Measurements from ENCODE around the gene TSC2. TPM values are rescaled to one million over a fixed set of nuclear protein-coding genes. Genes with fewer than 3 reads are reported as not detected.

The TSC2 gene
- total RNA-seq, 1 donor from 2014 or later: 29.0 TPM

DNA sequence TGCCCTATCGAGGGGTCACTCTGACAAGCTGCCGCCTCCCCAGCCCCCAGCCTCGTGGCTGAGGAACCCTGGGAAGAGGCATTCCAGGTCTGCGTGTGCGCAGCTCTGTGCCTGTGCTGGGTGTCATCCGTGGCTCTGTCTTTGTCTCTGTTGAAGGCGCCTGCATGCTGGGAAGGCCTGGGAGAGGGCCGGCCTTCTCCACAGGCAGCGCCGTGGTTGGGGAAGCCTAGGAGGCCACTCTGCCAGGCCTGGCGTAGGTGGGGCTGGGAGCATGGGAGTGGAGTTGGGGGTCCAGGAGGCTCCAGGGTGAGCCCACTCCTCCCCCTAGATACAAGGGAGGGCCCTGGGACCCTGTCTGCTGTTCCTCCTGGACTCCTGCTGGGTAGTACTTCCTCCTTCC lies 17.7 kb upstream of the TSC2 start:
- no peak for DNase-seq (ENCODE audit: low read depth in 2 of 2)

DNA sequence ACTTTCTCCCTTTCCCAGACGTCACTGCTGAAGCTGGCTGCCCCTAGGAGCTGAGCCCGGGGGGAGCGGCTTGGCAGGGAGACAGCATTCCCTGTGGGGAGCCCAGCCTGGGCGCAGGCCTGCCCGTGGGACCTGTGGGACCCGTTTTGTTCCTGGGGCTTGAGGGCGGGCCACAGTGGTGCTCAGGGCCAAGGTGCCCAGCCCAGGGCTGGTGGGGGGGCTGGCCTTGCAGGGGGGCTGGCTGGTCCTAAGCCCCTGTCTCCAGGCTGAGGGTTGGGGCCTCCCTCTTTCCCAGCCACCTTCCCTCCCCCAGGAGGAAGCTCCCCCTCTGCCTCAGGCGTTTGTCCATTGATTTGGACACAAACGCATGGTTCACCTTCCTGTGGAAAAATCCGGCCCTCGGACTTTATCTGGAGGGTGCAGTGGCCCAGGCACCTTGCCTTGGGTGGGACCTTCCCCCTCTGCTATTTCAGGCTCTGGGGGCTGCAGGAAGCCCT lies 16.7 kb upstream of the TSC2 start:
- peak; percentile 36 to 86 for DNase-seq (ENCODE audit: low read depth in 2 of 2)

DNA sequence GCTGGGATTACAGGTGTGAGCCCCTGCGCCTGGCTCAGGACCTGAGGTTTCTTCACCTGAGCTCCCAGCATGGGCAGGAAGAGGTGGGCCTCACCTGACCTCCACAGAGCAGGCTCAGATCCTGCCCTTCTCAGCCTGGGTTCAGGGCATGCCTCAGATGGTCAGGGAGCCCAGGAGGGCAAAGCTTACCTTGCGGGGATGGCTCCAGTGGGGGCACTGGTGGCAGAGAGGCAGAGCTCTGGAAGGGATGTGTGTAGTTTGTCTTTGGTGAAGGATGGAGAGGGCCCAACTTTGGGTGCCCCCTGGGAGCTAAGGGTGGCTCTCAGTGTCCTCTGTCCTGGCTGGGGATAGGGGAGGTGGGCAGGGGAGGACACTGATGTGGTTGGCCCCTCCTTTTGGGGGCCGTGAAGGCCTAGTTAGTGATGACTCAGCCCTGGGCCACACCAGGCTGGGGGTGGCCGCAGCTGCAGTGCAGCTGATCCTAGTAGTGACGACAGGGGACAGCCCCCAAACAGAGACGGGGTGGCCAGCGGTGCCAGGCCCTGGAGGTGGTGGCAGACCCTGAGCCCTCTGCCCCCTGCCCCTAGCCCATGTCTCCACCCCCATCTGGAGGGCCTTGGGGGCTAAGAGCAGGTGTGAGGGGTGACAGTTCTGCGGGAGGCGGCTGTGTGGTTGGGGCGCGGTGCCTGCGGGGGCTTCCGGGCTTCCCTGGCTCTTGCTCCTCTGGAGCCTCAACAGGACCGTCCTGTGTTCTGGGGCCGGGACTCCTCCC lies 15.3 kb upstream of the TSC2 start:
- peak; percentile 49 to 52 for DNase-seq (ENCODE audit: low read depth in 2 of 2)

DNA sequence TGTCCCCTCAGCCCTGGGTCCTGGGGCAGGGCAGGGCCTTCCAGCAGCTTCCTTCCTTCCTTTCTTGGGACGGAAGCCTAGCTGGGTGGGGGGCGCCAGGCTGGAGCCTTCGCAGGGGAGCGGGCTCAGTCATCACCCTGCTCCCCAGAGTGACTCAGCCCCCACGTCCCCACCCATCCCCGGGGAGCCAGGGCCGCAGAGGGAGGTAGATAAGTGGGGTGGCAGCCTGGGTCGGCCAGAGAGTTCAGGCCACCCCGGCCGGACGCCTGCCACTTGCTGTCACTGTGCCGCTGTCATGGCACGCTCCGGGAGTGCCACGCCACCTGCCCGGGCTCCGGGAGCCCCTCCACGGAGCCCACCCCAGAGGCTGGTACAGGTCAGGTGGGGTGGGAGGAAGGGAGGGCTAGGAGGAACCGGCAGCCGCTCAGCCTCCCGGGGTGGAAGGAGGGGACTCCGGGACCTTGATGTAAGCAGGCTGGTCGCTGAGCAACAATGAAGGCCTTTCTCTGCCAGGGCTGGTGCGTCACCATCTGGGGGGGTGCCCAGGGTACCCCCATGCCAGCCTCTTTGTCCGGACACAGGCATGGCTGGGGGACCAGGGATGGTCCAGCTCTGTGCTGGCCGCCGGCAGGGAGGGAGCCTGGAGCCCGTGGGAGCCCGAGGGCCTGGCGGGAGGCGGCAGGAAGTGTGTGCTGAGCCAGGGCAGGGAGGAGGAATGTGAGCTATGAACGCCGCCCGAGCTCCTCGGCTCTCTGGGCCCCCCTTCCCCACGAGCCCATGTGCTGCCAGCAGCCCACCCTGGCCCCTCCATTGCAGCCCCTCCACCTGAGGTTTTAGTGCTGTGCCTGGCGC lies 14.5 kb upstream of the TSC2 start:
- DNase-seq (ENCODE audit: low read depth in 2 of 2): peak; percentile 75 to 77

DNA sequence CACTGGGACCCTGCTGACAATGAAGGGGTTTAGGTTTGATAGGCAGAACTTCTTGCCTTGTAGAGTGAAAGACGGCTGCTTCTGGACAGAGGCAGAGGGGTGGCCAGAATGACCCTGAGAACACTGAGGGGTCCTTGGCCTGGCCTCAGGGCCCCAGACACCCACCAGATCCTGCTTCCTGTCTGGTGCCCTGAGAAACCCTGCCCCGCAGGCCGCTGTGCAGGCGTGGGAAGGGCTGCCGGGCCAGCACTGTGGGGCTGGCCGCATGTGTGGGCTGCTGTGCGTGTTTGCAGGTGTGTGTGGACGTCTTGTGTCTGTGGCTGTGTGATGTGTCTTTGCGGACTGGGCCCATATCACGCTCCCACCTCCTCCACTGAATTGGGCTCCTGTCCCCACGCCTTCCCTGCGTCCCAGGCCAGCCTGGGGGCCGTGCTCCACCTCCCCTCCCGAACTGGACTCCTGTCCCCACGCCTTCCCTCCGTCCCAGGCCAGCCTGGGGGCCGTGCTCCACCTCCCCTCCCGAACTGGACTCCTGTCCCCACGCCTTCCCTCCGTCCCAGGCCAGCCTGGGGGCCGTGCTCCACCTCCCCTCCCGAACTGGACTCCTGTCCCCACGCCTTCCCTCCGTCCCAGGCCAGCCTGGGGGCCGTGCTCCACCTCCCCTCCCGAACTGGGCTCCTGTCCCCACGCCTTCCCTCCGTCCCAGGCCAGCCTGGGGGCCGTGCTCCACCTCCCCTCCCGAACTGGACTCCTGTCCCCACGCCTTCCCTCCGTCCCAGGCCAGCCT lies 13.7 kb upstream of the TSC2 start:
- DNase-seq (ENCODE audit: low read depth in 2 of 2): peak; percentile 32 to 38

DNA sequence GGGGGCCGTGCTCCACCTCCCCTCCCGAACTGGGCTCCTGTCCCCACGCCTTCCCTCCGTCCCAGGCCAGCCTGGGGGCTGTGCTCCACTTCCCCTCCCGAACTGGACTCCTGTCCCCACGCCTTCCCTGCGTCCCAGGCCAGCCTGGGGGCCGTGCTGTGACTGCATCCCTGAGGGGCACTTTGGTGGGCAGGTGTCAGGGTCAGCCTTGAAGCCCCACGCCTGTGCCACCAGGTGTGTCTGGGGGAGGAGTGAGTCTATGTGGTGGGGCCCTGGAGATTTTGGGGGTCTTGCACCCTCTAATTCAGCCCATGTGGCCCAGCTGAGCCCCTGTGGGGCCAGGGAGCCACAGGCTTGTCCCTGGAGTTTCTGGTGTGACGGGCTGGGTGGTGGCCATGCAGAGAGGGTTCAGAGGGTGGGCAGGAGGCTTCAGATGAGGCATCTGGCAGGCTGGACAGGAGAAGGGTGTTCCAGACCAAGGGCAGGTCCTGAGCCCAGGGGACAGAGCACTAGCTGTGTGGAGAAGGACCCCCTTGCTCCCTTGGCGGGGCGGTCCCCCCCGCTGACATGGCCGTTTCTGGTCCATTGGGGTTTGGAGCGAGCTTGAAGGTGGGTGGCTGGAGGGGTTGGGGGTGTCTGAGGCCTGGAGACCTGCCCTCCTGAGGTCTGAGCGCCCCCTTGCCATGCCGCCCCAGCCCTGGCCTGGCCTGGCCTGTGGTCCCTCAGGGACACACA lies 12.9 kb upstream of the TSC2 start:
- DNase-seq (ENCODE audit: low read depth in 2 of 2): no peak

DNA sequence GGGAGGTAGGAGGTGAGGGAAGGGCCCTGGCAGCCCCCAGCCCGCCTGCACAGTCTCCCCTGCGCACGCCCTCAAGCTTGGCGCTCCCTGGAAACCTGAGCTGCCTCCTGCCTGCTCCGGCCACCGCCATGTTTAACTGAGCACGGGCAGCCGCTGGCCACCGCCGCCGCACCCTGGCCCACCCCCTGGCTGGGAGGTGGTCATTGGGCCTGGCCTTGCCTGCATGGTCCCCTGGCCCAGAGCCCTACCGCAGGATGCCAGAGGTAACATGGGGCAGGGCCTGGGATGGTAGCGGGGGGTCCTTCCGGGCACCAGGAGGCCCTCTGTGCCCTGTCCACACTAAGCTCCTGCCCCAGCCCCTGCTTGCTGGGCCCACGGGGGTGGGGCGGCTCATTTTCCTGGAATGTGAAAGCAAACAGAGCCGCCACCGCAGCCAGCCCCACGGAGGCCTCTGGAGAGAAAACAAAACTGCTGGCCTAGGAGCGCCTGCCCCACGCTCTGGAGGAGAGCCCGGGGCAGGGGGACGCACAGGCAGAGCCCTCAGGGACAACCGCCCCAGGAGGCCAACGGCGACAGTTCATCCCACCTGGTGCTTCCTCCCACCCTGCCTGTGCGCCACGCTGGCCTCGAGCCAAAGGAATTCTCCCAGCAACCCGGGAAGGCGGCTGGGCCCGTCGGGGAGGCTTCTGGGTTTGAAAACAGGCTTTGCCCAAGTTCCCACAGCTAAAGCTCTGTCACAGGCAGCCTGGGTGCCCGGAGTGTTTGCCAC lies 12.2 kb upstream of the TSC2 start:
- DNase-seq (ENCODE audit: low read depth in 2 of 2): peak; percentile 76 to 82

DNA sequence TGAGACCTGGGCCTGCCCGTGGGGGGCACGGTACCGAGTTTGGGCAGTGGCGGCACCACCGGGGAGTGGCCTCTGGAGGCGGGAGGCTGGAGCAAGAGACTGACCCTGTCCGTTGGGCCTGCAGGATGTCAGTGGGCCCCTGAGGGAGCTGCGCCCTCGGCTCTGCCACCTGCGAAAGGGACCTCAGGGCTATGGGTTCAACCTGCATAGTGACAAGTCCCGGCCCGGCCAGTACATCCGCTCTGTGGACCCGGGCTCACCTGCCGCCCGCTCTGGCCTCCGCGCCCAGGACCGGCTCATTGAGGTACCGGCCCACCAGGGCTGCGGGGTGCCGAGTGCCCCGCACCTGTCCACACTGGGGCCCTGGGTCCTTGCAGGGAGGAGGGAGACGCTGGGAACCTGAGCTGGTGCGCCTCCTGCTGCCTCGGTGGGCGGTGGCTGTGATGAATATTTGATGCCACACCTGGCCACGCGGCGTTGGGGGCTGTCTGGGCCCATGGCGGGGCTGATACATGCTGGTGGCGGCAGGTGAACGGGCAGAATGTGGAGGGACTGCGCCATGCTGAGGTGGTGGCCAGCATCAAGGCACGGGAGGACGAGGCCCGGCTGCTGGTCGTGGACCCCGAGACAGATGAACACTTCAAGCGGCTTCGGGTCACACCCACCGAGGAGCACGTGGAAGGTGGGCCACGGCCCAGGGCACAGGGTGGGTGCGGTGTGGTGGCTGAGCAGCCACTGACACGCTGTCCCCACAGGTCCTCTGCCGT lies 11.4 kb upstream of the TSC2 start:
- DNase-seq (ENCODE audit: low read depth in 2 of 2): no peak

DNA sequence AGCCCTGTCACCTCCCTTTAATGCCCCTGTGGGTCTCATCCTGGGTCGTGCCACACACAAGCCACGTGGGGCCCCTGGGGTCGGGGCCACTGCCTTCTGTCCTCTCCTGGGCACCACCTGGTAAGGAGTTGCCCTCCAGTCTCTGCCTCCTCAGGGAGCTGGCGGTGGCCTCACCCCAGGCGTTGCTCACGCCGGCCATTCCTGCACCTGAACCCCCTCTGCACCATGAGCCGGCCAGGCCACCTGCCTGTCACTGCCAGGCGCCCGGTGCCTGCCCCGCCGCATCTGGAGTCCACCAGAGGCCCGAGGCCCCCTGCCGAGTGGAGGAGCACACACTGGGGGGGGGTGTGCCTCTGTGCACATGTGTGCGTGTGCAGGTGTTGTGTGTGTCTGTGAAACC lies 10.7 kb upstream of the TSC2 start:
- DNase-seq (ENCODE audit: low read depth in 2 of 2): no peak

DNA sequence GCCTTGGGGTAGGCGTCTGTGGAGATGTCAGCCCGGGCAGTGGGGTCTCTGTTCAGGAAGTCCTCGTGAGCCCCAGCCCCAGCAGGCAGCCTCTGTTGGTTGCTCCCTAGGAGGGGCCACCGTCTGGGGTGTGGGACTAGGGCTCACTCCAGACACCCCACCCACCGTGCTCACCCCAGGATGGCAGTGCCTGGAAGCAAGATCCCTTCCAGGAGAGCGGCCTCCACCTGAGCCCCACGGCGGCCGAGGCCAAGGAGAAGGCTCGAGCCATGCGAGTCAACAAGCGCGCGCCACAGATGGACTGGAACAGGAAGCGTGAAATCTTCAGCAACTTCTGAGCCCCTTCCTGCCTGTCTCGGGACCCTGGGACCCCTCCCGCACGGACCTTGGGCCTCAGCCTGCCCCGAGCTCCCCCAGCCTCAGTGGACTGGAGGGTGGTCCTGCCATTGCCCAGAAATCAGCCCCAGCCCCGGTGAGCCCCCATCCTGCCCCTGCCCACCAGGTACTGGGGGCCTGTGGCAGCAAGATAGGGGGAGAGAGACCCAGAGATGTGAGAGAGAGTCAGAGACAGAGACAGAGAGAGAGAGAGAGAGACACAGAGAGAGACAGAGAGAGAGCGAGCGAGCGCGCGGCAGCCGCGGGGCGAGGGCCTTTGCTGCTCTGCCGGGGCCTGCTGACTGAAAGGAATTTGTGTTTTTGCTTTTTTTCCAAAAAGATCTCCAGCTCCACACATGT lies 10.0 kb upstream of the TSC2 start:
- DNase-seq (ENCODE audit: low read depth in 2 of 2): no peak

DNA sequence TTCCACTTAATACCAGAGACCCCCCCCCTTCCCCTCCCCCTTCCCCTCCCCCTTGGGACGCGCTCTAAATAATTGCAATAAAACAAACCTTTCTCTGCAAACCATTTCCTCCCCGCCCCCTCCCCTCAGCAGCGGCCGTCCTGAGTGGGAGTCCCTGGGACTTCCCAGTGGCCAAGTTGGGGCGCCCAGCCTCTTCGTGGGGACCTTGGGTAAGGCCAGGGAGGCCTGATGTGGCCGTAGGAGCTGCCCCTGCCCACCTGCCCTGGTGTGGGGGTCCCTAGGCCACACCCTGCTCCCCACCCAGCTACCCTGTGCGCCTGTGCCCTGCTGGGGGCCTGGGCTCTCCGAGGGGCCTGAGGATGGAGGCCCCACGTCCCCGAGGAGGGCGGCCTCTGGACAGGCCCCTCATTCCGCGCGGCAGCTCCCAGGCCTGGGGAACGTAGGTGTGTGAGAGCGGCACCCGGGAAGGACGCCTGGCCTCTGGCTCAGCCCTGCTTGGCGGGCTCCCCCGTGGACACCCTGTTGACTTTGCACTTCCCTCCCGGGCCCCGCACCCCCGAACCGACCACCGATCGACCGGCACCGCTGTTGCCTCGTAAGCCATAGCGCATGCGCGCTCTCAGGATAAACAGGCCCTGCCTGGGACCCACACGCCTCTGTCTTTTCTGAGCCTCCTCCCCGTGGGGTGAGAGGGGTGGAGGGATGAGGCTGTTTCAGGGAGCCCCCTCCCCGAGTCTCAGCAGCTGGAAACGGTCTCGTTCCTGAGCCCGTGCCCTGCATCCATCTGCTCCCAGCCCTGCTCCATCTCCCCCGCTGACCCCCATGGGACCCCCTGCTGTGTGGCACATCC lies 9.2 kb upstream of the TSC2 start:
- DNase-seq (ENCODE audit: low read depth in 2 of 2): no peak

DNA sequence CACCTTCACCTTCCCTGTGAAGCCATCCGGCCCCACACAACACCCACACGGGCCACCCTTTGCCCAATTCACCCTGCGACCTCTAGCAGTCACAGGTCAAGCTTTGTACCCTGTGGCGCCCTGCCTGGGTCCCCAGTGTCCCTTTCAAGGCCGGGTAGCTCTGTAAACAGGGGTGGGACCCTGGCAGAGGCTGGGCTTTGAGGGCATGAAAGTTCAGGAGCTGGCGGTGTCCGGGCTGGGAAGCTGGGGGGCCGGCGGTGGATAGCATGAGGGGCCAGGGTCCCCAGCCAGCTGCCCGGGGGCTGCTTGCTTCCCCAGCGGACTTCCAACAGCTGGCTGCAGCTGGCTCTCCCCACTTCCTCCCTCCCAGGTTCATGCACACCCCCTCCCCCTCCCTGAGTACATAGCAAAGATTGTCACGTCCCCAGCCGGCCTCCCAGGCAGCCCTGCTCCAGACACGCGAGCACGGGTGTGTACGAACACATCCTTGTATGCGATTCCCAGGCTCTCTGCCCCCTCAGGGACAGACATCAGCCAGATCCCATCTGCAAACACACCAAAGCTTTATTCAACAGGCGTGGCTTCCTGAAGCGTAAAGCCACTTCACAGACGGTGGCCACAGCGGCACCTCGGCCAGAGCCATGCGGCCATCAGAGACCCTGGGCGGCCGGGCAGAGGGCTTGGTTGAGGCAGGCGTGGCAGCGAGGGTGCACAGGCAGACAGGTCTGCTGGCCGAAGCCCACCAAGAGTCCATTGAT lies 8.3 kb upstream of the TSC2 start:
- peak; percentile 52 to 59 for DNase-seq (ENCODE audit: low read depth in 2 of 2)

DNA sequence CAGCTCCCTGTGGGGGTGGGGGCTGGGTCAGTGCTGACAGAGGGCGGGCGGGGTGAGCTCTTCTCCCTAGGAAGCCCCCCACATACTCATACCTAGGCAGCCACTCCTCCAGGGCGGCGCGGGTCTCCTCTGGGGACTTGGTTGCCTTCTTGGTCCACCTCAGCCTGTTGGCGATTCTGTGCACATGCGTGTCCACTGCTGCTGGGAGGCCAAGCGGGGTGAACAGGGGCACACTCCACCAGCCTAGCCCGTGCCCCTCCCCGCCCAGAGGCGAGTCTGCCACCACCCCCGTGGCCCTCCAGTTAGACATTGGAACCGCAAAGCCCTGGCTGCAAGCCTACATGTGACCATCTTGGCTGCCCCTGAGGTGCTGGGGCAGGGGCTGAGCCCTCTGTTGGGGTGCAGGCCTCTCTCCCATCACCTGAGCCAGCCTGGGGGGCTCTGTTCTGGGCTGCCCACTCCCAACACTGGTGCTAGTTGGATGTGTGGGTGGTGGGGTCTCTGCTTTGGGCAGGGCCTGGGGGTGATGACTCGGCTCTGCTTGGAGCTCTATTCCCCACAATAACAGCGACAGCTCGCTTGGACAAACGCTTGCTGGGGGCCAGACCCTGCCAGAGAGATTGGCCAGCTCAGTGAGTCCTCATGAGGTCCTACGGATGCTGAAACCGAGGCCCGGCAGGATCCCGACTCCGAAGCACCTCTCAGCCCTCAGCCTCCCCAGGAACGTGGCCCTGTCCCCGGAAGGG lies 7.6 kb upstream of the TSC2 start:
- no peak for DNase-seq (ENCODE audit: low read depth in 2 of 2)

DNA sequence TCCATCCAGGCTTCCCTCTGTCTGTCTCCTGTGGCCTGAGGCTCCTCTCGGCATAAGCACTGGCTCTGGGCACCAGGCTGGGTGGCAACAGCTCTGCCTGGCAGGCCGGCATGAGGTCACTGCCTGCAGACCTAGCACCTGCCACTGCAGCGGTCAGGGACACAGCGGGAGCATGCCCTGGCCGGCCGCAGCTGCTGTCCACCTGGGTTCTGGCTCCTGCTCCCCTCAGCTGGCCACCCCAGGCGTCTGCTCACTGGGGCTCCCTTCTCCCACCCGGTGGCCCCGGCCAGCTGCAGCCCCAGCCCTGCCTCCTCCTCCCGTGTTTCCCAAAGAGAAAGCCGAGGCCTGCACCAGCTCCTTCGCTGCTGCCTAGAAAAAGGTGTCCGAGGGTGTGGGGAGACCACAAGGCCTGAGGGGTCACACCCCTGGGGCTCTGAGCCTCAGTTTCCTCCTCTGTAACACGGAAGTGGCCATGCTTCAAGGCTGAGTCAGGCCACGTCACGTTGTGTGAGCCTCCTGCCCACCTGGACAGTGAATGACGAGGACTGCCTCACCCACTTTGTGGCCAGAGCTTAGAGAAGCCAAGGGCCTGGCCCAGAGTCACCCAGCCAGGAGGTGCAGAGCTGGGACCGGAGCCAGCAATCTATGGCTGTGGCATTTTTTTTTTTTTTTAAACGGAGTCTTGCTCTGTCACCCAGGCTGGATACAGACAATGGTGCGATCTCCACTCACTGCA lies 6.8 kb upstream of the TSC2 start:
- DNase-seq (ENCODE audit: low read depth in 2 of 2): no peak

DNA sequence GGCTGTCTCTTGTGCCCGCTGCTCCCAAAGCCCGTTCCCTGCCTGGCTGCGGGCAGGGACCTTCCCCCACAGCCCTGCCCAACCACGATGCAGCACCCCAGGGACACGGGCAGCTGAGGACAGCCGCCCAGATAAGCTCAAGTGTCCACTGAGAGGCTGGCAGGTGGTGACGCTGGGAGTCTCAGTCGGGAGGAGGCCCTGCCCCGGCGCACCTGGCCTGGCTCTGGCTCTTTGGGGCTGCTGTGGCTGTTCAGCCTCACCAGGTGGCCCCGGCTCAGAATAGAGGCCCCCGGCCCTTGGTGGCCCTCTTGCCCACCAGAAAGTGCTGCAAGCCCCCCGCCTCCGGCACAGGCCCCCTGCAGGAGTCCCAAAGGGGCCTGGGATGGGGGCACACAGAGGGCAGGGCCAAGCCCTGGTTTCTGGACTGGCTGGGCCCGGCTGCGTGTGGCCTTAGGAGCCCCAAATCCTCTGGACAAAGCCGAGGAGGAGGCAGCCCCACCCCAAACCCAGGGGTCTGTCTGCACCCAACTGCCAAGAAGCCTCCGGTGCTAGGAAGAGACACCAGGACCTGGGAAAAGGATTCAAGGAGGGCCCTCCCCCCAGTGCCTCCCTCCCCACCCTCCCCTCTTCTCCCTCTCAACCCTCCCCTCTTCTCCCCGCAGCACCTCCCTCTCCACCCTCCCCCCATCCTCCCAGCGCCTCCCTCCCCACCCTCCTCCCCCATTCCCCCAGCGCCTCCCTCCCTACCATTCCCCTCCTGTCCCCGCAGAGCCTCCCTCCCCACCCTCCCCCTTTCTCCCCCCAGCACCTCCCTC lies 5.4 kb upstream of the TSC2 start:
- no peak for DNase-seq (ENCODE audit: low read depth in 2 of 2)

All from lung microvascular endothelial cell (primary cell).